Right kidney (tissue), 1 donor: Measurements from ENCODE around the gene FCER2.

Source experiments
- DNase-seq: peaks from one replicate; pipeline ENCODE4 v3.0.0-alpha.2; 2016

The FCER2 gene

DNA sequence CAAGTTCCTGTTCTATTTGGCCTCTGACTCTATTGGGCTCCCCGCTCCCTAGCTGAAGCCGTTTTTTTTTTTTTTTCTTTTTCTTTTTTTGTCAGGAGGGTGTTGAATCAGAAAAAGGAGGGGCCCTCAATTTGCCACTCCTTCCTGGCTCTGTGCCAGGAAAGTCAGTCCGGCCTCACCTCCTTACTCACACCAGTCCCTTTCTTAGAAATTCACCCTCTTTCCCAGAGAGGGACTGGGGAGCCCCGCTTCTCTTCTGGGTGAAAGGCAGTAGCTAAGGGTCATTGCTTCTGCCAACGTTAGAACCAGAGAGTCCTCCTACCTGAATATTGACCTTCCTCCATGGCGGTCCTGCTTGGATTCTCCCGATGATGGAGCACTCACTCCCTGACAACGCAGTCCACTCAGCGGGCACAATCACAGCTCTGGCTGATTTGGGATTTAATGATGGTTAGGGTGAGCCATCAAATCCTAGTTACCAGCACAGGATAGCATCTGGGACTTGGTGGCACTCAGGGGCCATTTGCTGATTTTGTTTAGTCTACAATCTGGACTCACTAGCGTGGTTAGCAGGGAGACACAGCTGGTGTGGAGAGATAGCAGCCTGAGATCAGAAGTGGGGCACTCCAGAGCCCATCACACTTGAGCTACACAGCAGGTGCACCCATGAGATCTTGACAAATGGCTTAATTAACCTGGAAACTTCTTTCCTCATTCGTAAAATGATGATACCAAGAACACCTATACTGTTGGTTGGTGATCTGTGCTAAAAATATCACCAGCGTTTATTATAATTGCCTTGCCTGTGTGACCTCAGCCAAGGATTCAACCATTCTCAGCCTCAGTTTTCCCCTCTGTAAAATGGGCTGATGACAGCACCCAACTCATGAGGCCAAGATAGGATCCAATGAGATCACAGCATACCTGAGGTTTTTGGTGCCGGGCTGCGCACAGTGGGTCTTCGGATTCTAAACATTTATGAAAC, 2.2 kb downstream of the FCER2 start:
- DNase-seq, result no peak

DNA sequence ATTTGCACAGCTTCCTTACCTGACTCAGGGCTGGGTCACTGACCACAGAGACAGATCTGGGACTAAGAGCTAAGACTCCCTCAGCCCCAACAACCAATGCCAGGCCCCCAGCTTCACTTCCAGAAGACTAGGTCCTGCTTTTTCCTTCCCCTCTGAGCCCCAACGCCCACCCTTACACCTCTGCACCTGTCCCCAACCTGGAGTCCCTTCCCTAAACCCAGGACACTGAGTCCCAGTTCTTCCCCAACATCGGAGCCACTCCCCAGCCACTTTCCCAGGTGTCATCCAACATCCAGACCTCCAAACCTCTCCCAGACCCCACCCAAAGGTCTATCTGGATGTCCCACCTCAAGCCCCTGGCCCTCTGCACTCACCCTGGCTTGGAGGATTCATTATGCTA, 2.9 kb downstream of the FCER2 start:
- DNase-seq, result no peak

DNA sequence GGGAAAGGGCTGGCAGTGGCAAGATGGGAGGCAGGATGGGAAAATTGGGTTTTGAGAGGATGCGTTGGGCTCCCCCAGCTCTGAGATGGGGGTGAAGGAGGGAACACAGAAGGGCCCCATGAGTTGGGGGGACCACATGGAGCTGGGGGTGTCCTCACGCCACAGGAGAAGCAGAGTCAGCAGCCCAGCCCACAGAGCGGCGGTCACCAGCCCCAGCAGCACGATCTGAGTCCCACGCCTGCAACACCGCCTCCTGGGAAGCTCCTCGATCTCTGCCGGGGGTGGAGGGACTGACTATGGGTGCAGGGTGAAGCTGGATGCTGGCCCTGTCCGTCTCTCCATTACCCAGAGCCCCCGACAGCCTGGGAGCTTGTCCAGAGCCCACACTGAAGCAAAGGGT, 3.3 kb downstream of the FCER2 start:
- no peak for DNase-seq

DNA sequence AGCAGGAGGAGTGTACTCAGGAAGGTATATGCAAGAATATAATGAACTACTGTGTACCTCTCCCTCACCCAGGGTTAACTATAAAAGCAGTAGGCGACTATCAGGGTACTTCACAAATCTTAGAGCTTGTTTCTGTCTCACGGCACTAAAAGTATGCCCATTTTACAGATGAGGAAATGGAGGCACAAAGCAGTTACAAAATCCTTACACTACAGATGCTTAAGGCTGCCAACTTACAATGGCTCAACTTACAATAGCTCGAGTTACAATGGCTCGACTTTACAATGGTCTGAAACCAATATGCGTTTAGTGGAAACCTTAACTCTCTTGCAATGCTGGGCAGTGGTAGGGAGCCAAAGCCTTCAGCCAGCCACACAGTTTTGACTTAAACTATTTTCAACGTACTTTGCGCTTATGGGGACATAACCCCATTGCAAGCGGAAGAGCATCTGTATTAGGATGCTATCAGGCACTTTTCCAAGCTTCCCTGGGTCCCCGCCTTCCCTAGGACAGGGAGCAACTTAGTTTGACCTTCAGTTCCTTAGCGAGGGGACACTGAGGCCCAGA, 4.1 kb downstream of the FCER2 start:
- DNase-seq, result no peak

DNA sequence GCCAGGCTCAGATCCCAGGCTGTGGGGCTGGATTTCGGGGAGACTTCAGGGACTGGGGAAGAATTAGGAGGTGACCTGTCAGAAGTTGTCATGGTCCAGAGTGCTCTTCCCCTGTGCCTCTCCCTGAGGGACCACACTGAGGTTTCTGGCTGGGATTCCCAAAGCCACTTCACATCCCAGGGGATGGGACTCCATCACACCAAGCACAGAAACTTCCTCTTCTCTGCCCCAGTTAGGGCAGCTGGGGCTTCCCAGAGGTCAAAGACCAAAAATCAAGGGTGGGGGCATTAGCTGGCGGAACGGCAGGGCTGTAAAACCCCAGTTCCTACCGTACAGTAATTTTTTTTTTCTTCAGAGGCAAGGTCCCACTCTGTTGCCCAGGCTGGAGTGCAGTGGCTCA, 7.4 kb downstream of the FCER2 start:
- no peak for DNase-seq

DNA sequence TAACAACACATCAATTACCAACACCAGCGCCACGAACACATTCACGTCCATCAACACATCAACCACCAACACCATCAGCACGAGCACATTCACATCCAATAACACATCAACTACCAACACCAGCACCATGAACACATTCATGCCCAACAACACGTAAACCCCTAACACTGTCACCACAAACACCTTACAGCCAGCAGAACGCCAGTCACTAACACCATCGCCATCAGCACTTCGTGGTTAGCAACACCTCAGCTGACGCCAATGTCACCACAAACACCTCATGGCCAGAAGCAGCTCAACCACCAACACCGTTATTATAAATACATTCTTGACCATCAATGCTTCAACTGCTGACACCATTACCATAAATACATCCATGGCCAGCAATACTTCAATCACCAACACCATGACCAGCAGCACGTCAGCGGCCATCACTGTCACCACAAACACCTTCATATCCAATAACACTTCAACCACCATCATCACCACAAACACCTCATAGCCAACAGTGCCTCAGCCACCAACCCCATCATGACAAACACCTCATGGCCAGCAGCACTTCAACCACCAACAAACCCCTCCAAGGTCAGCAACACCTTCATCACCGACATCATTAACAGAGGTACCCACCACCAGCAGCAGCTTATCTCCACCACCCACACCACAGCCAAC, 9.4 kb downstream of the FCER2 start:
- DNase-seq, result no peak

DNA sequence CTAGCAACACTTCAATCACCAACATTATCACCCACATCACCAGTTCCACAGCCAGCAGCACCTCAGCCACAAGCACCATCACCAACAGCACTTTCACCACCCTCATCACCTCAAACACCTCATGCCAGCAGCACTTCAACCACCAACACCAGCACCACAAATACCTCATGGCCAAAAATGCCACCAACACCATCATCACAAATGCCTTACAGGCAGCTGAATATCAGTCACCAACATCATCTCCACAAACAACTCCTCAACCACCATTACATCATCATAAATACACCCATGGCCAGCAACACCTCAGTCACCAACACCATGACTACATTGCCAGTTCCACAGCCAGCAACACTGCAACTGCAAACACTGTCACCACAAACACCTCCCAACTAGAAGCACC, 10.4 kb downstream of the FCER2 start:
- DNase-seq, result no peak

DNA sequence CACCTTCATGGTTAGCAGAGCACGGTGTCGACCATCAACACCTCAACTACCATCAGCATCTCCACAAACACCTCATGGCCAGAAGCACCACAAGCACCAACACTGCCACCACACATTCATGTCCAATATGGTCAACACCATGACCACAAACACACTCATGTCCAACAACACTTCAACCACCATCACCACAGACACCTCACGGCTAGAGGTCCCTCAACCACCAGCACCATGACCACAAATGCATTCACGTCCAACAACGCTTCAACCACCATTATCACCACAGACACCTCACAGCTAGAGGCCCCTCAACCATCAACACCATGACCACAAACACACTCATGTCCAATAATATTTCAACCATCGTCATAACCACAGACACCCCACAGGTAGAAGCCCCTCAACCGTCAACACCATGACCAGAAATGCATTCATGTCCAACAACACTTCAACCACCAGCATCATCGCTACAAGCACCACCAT, 11.1 kb downstream of the FCER2 start:
- no peak for DNase-seq

DNA sequence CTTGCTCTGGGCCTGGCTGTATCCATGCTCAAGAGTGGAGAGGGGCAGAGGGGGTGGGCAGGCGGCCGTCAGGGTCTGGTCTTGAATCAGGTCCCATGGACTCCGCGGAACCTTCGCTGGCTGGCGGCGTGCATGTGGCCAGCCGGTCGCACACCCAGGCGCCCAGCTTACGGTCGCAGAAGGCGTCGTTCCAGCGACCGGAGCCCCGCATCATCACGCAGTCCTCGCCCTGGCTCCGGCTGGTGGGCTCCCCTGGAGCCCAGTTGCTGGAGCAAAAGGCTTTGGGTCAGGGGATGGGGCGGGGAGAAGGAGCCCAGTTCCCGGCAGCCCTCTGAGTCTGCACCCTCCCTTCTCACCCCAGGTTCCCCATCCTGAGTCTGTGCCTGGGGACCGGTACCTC, 12.8 kb downstream of the FCER2 start:
- DNase-seq, result no peak

DNA sequence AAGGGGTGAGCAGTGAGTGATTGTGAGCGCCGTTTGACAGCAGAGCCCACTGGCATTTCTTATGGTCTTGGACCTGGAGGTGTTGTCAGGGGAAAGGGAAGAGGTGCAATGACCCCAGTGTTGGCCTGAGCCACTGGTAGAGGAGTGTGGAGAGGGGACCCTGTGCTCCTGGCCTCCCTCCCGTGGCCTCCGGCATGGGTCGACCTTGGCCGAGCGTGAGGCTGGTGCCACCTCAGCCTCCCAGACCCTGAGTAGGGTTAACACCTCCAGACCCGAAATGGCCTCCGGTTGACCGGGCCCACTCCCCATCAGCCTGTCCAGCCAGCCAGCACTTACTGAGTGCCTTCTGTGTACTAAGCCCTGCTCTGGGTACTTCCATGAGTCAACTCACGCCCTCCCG, 14.8 kb downstream of the FCER2 start:
- no peak for DNase-seq

DNA sequence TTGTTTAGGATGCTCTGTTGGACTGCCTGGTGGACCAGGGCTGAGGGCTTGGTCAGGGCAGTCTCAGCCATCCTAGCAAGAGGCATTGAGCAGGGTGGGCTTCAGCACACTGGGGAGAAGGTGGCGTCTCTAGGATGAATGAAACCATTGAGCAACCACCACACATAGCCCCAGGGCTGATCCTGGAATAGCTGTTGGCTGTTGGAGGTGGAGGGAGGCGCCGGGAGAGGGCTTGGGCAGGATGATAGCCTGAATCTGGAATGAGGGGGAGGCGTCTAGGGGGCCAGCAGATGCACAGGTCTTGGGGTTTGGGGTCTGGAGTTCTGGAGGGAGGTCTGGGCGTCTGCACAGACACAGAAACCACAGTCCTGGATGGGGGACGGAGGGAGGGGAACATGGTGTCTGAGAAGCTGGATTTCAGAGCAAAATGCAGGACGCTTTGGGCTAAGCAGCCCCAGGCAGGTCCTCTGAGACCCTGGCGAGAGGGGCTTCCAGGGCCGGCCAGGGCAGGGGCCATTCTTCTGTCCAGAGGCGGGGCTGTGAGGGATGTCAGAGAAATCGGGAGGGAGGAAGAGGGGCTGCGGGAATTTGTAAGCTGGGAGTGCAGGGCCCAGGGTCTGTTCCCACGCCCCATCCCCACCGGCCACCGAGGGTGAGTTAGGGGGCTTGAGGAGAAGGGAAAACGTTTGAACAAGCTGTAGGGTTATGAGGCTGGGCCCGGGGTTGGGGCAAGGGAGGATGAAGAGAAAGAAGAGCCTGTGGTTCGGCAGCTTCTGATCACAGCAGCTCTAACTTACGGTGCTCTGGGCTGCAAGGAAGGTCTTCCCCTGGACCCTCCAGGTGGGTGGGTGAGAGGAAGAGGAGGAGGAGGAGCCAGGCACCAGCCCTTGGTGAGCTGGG, 16.1 kb downstream of the FCER2 start:
- DNase-seq, result no peak

DNA sequence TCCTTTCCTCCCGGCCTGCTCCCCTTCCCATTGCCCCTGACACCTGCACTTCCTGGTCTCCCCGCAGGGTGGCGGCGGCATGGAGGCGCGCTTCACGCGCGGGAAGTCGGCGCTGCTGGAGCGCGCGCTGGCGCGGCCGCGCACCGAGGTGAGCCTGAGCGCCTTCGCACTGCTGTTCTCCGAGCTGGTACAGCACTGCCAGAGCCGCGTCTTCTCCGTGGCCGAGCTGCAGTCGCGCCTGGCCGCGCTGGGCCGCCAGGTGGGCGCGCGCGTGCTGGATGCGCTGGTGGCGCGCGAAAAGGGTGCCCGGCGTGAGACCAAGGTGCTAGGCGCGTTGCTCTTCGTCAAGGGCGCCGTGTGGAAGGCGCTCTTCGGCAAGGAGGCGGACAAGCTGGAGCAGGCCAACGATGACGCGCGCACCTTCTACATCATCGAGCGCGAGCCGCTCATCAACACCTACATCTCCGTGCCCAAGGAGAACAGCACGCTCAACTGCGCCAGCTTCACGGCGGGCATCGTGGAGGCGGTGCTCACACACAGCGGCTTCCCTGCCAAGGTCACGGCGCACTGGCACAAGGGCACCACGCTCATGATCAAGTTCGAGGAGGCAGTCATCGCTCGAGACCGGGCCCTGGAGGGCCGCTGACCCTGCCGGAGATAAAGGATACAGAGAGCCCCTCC, 19.6 kb downstream of the FCER2 start:
- DNase-seq, result no peak

DNA sequence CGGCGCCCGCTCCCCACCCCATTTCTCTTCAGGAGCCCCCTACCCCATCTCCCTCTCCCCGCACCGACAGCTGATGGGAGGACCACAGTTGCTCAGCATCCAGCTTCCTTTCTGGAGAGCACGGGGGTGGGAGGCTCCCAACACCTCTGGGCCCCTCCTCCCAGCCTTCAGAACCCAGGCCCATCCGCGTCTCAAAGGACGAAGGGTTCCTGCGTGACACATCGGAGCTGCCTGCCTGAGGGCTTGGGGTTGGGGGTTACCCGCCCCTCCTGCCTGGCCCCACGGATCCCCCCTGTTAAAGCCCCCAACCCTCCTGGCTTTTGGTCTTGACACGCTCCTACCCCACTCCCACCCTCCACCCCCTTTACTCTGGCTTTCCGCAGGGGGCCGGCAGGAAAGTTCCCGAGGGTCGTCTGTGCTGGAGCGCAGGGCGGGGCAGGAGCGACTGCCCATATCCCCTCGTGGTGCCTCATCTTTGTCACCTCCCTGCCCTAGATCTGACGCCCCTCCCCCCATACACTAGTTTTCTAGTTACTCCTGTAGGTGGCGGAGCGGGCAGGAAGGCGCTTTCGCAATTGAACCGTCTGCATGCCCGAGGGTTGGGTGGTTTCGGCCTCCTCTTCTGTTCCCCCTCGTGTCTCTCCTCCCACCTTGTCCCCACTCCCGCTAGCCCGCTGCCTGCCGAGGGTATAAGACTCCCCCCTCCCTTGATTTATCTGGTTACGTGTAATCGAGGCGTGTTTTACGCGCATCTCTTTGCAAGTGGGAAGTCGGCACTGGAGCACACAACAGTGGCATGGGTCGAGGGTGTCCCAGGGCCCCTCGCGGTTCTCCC, 20.4 kb downstream of the FCER2 start:
- DNase-seq, result peak; percentile 69

DNA sequence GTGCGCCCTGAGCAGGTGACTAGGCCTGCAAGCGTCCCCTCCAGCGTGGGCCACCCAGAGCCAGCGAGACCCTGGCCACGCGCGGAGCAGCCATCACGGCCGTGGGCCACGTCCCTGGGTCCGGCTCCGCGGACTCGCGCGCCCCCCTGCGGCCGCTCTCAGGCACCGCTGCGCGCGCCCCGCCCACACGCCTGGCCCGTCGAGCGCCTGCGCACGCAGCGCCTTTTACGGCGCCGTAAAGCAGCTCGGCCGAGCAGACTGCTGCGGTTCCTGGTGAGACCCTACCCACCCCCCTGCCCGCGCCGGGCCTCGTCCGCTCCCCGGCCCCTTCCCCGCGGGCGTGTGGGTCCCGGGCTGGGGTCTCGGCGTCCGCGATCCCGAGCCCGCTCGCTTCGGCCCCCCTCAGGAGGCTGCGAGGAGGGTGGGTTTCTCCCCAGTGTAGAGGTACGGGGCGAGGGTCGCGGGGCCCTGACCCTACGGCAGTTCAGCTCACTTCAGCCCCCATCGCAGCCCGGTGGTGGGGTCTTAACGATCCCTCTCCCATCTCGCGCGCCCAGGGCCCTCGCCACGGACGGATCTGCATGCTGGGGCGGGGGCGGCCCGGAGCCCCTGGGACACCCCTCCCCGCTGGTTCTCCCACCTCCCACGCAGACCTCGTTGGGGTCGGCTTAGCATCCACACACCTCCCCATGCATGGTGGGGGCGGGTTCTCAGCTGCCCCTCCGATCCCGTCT, 21.2 kb downstream of the FCER2 start, which contains the start of gene TRAPPC5:
TRAPPC5 (plus strand) TSS at position 228 of the 734 bp plus-strand sequence. CDS start 1,421 bp downstream, outside the sequence.
- DNase-seq, result peak; percentile 89

DNA sequence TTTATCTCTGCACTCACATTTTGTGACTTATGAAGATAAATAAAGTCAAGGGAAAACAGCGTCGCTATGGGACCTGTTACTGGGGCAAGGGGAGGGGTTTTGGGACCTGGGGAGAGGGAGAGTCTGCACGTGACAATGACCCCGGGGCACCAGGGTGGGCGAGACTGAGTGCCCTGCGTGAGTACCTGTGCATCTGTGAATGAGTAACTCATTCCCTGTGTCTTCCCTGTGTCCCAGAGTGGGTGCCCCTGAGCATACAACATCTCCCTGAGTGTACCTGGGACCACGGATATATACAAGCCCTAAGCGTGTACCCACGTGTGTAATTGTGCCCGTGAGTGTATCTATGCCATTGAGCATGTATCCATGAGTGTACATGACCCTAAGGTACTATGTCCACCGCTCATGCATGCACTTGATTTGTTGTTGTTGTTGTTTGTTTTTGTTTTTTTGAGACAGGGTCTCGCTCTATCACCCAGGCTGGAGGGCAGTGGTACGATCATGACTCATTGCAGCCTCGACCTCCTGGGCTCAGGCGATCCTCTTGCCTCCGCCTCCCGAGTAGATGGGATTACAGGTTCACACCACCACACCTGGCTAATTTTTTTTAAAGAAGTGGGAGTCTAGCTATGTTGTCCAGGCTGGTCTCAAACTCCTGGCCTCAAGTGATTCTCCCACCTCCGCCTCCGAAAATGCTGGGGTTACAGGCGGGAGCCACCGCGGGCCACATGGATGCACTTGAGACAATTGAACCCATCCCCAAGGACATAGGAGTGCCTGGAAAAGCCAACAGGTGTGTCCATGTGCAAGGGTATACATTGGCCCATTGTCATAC, 21.9 kb downstream of the FCER2 start:
- DNase-seq, result no peak

DNA sequence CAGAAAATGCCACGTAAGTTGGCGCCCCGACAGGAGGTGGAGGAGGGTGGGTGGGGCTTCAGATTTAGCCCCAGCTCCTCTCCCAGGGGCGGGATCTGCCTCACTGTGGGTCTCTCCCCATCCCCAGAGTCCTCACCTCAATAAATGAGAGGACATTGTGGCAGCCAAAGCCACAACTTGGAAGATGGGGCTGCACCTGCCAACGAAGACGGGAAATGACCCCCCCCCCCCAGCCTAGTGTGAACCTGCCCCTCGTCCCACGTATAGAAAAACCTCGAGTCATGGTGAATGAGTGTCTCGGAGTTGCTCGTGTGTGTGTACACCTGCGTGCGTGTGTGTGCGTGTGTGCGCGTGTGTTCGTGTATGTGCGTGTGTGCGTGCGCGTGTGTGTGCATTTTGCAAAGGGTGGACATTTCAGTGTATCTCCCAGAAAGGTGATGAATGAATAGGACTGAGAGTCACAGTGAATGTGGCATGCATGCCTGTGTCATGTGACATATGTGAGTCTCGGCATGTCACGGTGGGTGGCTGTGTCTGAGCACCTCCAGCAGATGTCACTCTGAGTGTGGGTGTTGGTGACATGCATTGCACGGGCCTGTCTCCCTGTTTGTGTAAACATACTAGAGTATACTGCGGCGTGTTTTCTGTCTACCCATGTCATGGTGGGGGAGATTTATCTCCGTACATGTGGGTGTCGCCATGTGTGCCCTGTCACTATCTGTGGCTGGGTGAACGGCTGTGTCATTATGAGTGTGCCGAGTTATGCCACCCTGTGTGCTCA, 22.8 kb downstream of the FCER2 start:
- DNase-seq, result peak; percentile 19

DNA sequence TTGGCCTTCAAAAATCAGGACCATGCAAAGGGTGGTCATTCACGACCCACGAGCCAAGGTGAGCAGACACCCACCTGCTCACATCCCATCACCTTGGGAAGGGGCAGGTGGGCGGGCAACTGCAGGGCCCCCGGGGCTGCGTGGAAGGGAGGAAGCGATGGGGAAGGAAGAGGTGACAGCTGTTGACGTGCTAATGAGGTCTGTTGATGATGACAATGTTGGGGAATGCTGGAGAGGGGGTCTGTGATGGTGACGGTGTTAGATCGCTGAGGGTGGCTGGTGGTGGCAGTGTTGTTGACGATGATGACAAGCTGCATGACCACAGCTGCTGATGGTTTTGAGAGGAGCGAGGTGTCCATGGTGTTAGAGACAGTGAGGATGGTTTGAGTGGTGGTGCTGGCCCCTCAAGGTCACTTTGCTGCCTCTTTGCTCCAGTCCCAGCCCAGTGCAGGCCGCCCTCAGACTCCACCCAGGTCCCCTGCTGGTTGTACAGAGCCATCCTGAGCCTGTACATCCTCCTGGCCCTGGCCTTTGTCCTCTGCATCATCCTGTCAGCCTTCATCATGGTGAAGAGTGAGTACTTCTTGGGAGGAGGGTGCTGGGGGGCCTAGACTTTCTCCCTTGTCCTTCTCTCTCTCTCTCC, 24.1 kb downstream of the FCER2 start:
- no peak for DNase-seq
